GM19463 (cell line): Measurements from ENCODE around the gene PNPO.

Experiments
- ATAC-seq: cut with Tn5 transposase; IDR thresholded peaks from one replicate; pipeline ENCODE4 v1.9.1; 2021; ENCODE audit warnings: mild to moderate bottlenecking, moderate library complexity; ENCODE audit not compliant: unreplicated experiment

PNPO gene

DNA sequence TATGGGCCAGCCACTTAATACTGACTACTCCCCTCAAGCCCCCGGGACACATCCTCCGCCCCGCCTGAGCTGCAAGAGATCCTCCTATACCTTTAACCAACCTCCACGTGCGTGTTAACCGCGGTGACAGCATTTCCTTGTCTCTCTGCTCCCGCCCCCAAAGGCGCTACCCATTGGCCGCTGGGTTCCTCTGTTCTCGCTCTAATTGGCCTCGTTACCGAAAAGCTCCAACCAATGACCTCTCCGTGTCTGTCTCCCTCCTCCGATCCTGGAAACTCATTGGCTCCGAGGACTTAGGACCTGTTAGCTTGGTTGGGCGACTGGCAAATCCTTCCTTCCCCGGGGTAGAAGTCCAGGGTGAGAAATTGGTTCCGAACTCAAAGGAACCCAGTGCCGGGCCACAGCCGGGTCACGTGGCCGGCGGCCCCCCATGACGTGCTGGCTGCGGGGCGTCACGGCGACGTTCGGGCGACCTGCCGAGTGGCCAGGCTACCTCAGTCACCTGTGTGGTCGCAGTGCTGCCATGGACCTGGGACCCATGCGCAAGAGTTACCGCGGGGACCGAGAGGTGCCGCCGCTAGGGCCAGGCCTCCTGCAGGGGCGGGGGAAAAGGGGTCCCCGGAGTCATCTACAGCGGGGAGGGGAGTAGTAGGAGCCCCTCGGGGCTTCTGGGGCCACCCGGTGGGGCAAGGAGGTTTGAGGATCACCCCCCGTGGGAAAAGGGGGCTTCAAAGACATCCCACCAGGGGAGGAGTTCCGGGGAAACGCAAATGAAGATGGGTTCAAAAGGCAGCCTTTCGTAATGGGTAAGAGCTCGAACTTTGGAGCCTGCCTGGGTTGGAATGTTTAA lies at the start of gene PNPO:
Gene PNPO, plus strand, starts transcription at position 326 of the 850 bp plus-strand sequence. Its CDS starts 105 bp downstream, at position 431.
- peak; percentile 92 for ATAC-seq

GRCh38 chr17:47894498-47895346 lies 46.6 kb upstream of the PNPO start:
- ATAC-seq: no peak

GRCh38 chr17:47895347-47895855 lies 46.0 kb upstream of the PNPO start:
- no peak for ATAC-seq

DNA sequence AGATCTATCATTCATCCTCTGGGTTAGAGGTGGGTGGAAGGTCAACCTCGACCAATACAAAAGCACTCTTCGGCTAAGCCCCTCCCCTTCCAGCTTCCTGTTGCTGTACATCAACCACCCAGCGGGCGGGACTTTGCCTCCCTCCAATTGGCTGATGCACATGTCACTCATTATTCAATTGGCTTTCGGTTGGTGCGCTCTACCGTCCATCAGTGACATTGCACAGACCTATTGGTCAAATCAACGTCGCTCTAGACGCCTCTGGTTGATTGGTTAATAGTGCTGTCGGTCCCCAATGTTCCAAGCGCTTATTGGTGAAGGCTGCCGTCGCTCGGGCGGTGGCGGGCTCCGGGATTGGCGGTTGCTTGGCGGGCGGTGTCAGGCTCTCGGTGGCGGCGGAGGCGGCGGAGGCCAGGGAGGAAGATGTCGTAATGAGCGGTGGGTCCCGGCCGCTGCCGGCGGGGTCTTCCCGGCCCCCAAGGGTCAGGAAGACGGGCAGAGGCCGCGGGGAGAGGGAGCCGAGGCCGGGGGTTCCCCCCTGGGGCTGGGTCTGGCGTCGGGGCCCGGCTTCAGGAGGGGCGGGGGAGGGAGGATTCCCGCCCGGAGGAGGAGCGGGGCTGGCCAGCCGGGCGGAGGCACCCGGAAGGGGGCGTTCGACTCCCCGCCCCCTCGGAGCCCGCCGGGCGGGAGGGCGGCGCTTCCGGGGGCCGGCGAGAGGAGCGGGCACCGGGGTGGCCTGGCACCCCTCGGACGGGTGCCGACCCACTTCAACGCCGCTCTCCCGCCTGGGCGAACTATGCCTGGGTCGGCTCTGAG lies 45.3 kb upstream of the PNPO start, which contains the start of gene SP2:
Gene SP2, plus strand, starts transcription at position 381 of the 816 bp plus-strand sequence. Its CDS starts 51 bp downstream, at position 432.
- ATAC-seq: peak; percentile 80

- ATAC-seq: no peak
Measured at GRCh38 chr17:47896672-47897490, 44.5 kb upstream of the PNPO start.

DNA sequence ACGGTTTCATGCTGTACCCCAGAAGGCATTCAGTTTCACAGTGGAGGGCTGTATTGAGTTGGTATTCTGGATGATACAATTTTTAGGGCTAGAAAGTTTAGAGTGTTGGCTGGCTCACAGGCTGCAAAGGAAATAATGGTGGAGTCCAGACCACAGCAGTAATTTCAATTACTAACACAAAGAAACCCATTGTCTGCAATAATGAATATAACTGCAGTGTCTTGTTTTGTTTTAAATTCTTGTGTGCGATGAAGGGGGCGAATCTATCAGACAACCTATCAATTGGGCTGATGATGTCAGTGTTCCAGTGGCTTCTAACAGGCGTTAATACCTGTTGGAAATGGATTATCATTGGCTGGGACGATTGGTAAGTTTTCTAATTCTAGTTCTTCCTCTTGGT lies 43.8 kb upstream of the PNPO start:
- ATAC-seq: no peak

DNA sequence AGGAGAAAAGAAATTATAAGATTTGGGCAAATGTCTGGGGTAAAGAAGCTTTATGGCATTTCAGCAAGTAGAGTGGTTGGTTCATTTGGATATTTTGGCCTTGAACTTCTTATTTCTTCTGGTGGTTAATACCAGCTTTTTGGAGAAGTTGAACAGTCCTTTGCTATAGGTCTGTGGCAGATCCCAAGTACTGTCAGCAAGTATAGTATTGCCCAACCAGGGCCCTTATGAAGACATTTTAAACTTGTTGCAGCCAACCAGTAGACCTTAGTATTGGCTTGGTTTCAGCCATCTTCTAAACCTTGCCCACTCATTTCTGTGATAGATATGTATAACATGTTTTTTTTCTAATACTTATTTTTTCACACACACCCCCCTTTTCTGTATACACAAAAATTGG lies 43.1 kb upstream of the PNPO start:
- no peak for ATAC-seq

- no peak for ATAC-seq
Measured at GRCh38 chr17:47899643-47900042, 41.7 kb upstream of the PNPO start.

DNA sequence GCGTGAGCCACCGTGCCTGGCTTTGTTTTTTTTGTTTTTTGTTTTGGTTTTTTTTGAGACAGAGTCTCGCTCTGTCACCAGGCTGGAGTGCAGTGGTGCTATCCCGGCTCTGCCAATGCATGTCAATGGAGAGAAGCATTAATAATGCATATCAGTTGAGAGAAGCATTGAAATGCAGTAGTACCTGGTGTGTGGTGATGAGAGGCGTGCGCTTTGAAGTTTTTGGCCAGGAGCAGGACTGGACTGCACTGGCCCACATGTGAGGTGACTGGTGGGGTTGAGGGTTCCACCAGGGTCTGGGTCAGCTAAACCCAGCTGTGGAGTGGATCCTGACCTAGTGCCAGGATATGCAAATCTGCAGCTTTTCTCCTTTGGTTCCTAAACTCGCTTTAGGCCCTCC lies 39.9 kb upstream of the PNPO start:
- ATAC-seq: no peak

- no peak for ATAC-seq
Measured at GRCh38 chr17:47902039-47902744, 39.2 kb upstream of the PNPO start.

GRCh38 chr17:47905221-47905733 lies 36.1 kb upstream of the PNPO start:
- no peak for ATAC-seq

DNA sequence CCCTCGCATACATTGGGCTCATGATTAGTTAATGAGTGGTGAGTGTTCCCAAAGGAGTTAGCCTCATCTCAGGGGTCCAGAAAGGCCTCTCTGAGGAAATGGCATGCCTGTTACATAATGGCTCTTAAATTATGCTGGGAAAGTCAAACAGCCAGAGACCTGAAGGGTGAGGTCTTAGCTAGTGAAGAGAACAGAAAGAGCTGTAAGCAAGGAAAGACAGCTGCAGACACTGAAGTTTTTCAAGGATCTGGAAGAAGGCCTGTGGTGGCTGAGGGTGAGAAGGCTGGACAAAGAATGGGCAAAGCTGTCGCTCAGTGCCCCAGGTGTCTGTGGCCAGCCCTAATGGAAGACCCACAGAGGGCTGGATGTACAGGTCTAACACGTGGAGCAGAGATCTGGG lies 34.9 kb upstream of the PNPO start:
- no peak for ATAC-seq

- no peak for ATAC-seq
Measured at GRCh38 chr17:47907932-47908562, 33.3 kb upstream of the PNPO start.

GRCh38 chr17:47913050-47913449 lies 28.3 kb upstream of the PNPO start:
- ATAC-seq: no peak

DNA sequence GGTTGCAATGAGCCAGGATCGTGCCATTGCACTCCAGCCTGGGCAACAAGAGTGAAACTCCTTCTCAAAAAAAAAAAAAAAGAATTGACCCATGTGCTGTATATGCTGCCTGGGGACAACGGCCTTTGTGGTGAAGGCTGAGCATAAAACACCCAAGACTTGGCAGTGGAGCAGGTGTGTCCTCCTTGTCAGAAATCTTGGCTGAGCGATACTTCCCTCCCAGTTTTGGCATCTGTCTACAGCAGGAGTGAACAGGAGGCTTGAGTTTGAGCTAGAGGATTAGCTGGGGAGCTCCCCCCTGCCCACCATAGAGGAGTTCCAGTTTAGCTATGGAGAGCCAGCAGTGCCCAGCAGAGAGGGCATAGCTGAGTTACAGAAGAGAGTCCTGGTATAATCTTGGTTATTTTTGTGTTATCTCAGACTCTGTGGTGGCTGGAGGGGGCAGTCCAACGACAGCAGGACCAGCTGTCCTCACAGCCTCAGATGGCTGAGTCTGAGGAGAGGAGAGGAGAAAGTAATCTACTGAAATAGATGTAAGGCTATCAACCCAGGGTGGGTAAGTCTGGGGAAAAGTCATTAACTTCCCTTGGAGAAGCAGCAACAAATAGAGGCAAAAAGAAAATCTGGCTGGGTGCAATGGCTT lies 26.9 kb upstream of the PNPO start:
- no peak for ATAC-seq

- ATAC-seq: no peak
Measured at GRCh38 chr17:47915776-47916398, 25.5 kb upstream of the PNPO start.

DNA sequence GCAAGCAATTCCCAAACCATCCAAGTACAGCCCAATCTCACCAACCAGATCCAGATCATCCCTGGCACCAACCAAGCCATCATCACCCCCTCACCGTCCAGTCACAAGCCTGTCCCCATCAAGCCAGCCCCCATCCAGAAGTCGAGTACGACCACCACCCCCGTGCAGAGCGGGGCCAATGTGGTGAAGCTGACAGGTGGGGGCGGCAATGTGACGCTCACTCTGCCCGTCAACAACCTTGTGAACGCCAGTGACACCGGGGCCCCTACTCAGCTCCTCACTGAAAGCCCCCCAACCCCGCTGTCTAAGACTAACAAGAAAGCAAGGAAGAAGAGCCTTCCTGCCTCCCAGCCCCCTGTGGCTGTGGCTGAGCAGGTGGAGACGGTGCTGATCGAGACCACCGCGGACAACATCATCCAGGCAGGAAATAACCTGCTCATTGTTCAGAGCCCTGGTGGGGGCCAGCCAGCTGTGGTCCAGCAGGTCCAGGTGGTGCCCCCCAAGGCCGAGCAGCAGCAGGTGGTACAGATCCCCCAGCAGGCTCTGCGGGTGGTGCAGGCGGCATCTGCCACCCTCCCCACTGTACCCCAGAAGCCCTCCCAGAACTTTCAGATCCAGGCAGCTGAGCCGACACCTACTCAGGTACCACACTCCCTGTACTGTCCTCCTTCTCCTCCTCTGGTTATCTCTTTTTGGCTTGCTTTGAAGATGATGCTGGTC lies 24.7 kb upstream of the PNPO start:
- no peak for ATAC-seq
